DMS 273 treated with DMSO at 0.1 percent for 48 hours (cell line): ENCODE measurements around the gene RNASE11.
"Not testable (repeated sequence)": the region's sequence is repeated elsewhere in the genome, so short reads cannot be mapped to it uniquely, and the experiment has no call there.

Source experiments
- DNase-seq: peaks from one replicate; lab custom pipeline; 2025; lab: John Stamatoyannopoulos, UW

Gene RNASE11

GRCh38 chr14:20587489-20588154 lies at the start of gene RNASE11:
Gene RNASE11 (minus strand): TSS chr14:20588001.
- DNase-seq, result no peak

GRCh38 chr14:20632831-20633691 lies 45.3 kb upstream of the RNASE11 start:
- DNase-seq, result peak; percentile 91

- DNase-seq, result peak; percentile 44
Observed at GRCh38 chr14:20632448-20632830, 44.6 kb upstream of the RNASE11 start.

GRCh38 chr14:20631880-20632389 lies 44.1 kb upstream of the RNASE11 start:
- DNase-seq, result no peak

GRCh38 chr14:20631023-20631879 lies 43.5 kb upstream of the RNASE11 start:
- DNase-seq, result peak; percentile 70

GRCh38 chr14:20630340-20631022 lies 42.7 kb upstream of the RNASE11 start:
- peak; percentile 72 for DNase-seq

GRCh38 chr14:20628063-20628854 lies 40.5 kb upstream of the RNASE11 start:
- DNase-seq, result no peak

- no peak for DNase-seq
Observed at GRCh38 chr14:20627346-20628027, 39.7 kb upstream of the RNASE11 start.

GRCh38 chr14:20626274-20626673 lies 38.5 kb upstream of the RNASE11 start:
- no peak for DNase-seq

GRCh38 chr14:20624495-20625070 lies 36.8 kb upstream of the RNASE11 start:
- DNase-seq, result peak; percentile 75

GRCh38 chr14:20623798-20624197 lies 36.0 kb upstream of the RNASE11 start:
- no peak for DNase-seq

GRCh38 chr14:20622816-20623291 lies 35.1 kb upstream of the RNASE11 start:
- no peak for DNase-seq

GRCh38 chr14:20620798-20621478 lies 33.1 kb upstream of the RNASE11 start:
- no peak for DNase-seq

GRCh38 chr14:20619688-20620087 lies 31.9 kb upstream of the RNASE11 start:
- not testable (repeated sequence) for DNase-seq

GRCh38 chr14:20618271-20618749 lies 30.5 kb upstream of the RNASE11 start:
- DNase-seq, result no peak

GRCh38 chr14:20617138-20618003 lies 29.6 kb upstream of the RNASE11 start:
- DNase-seq, result no peak

- DNase-seq, result no peak
Observed at GRCh38 chr14:20615996-20616395, 28.2 kb upstream of the RNASE11 start.
